Liver (tissue), 9 donors: Measurements from ENCODE around the gene SLC22A5. TPM values are rescaled to one million over a fixed set of nuclear protein-coding genes. Genes with fewer than 3 reads are reported as not detected.

Source experiments
- DNase-seq: peaks from one replicate; pipeline ENCODE4 v3.0.0-alpha.2; 2017; ENCODE audit warnings: low spot score
- H3K27ac ChIP-seq, 2 donors: one replicate each; pipeline ENCODE4 v1.7.0; 2013; ENCODE audit warnings: inconsistent platforms in 2 of 2, low read length in 2 of 2, control low read depth in 1 of 2, low read depth in 1 of 2, mild to moderate bottlenecking in 1 of 2
- H3K27me3 ChIP-seq, 4 donors: one replicate each; pipeline versions ENCODE4 v1.6.1 to v1.7.0; 2013; ENCODE audit warnings: low read length in 3 of 4, inconsistent platforms in 1 of 4, mild to moderate bottlenecking in 1 of 4, moderate library complexity in 1 of 4; ENCODE audit not compliant: control insufficient read depth in 4 of 4, insufficient read depth in 4 of 4
- H3K36me3 ChIP-seq, 4 donors: one replicate each; pipeline versions ENCODE4 v1.6.1 to v1.7.0; 2013; ENCODE audit warnings: low read length in 3 of 4, mild to moderate bottlenecking in 3 of 4, low read depth in 1 of 4, moderate library complexity in 1 of 4; ENCODE audit not compliant: control insufficient read depth in 4 of 4, insufficient read depth in 3 of 4
- H3K4me1 ChIP-seq, 4 donors: one replicate each; pipeline versions ENCODE4 v1.6.1 to v1.7.0; 2013; ENCODE audit warnings: low read length in 3 of 4, mild to moderate bottlenecking in 3 of 4, moderate library complexity in 1 of 4; ENCODE audit not compliant: control insufficient read depth in 4 of 4, insufficient read depth in 4 of 4
- H3K4me3 ChIP-seq, 3 donors: one replicate each; pipeline versions ENCODE4 v1.6.1 to v1.7.0; 2013; ENCODE audit warnings: low read length in 3 of 3, control low read depth in 1 of 3, low read depth in 1 of 3, mild to moderate bottlenecking in 1 of 3
- H3K9ac ChIP-seq, 2 donors: one replicate each; pipeline ENCODE4 v1.7.0; 2013; ENCODE audit warnings: low read length in 2 of 2, mild to moderate bottlenecking in 2 of 2, moderate library complexity in 2 of 2, control low read depth in 1 of 2, low read depth in 1 of 2
- H3K9me3 ChIP-seq, 4 donors: one replicate each; pipeline versions ENCODE4 v1.6.1 to v1.7.0; 2013; ENCODE audit warnings: low read length in 3 of 4; ENCODE audit not compliant: control insufficient read depth in 4 of 4
- ATF3 ChIP-seq: IDR thresholded peaks from 2 replicates; pipeline ENCODE4 v1.6.1; 2016; ENCODE audit warnings: antibody characterized with exemption
- EGR1 ChIP-seq, 2 donors: IDR thresholded peaks; 2 replicates each; pipeline ENCODE4 v1.6.1; 2016 to 2018; ENCODE audit warnings: antibody characterized with exemption in 2 of 2, low read depth in 2 of 2
- FOXA1 ChIP-seq: IDR thresholded peaks from 2 replicates; pipeline ENCODE4 v1.6.1; 2016; ENCODE audit warnings: antibody characterized with exemption
- FOXA2 ChIP-seq: IDR thresholded peaks from 2 replicates; pipeline ENCODE4 v1.6.1; 2016; ENCODE audit warnings: antibody characterized with exemption
- GABPA ChIP-seq, 2 donors: IDR thresholded peaks in 1 of 2; conservative IDR thresholded peaks in 1 of 2; 2 replicates each; pipeline ENCODE4 v1.6.1; 2016; ENCODE audit warnings: antibody characterized with exemption in 2 of 2, mild to moderate bottlenecking in 1 of 2, moderate library complexity in 1 of 2
- HNF4A ChIP-seq, 2 donors: conservative IDR thresholded peaks; 2 replicates each; pipeline ENCODE4 v1.6.1; 2016; ENCODE audit warnings: antibody characterized with exemption in 2 of 2, mild to moderate bottlenecking in 2 of 2
- HNF4G ChIP-seq: IDR thresholded peaks from 2 replicates; pipeline ENCODE4 v1.6.1; 2016; ENCODE audit warnings: antibody characterized with exemption
- JUND ChIP-seq, 2 donors: IDR thresholded peaks; 2 replicates each; pipeline ENCODE4 v1.6.1; 2016; ENCODE audit warnings: antibody characterized with exemption in 2 of 2
- NR2F2 ChIP-seq: IDR thresholded peaks from 2 replicates; pipeline ENCODE4 v1.6.1; 2016; ENCODE audit warnings: antibody characterized with exemption
- RAD21 ChIP-seq, 2 donors: IDR thresholded peaks; 2 replicates each; pipeline ENCODE4 v1.6.1; 2016; ENCODE audit warnings: antibody characterized with exemption in 2 of 2, mild to moderate bottlenecking in 2 of 2
- REST ChIP-seq: IDR thresholded peaks from 2 replicates; pipeline ENCODE4 v1.6.1; 2016; ENCODE audit warnings: antibody characterized with exemption, mild to moderate bottlenecking
- RXRA ChIP-seq, 2 donors: IDR thresholded peaks; 2 replicates each; pipeline ENCODE4 v1.6.1; 2017 to 2018; ENCODE audit warnings: antibody characterized with exemption in 2 of 2, mild to moderate bottlenecking in 1 of 2
- SP1 ChIP-seq: IDR thresholded peaks from 2 replicates; pipeline ENCODE4 v1.6.1; 2018; ENCODE audit warnings: antibody characterized with exemption, mild to moderate bottlenecking
- TAF1 ChIP-seq: conservative IDR thresholded peaks from 2 replicates; pipeline ENCODE4 v1.6.1; 2016; ENCODE audit warnings: antibody characterized with exemption, mild to moderate bottlenecking
- YY1 ChIP-seq: IDR thresholded peaks from 2 replicates; pipeline ENCODE4 v1.6.1; 2016; ENCODE audit warnings: antibody characterized with exemption, mild to moderate bottlenecking
- ZBTB33 ChIP-seq: IDR thresholded peaks from 2 replicates; pipeline ENCODE4 v1.6.1; 2016; ENCODE audit warnings: antibody characterized with exemption
- WGBS: extraction: QIAGEN DNeasy Blood & Tissue Kit; methylation state at CpG from one replicate; pipeline ENCODE4 v1.1.7; 2013; 5-methylcytosine and 5-hydroxymethylcytosine counted together
- polyA plus RNA-seq, 2 donors: library from polyadenylated mRNA; stranded (reverse) in 1 of 2; unstranded in 1 of 2; fragments of 200-250 nt in 1 of 2; fragments of >200 nt in 1 of 2; fragmentation: Nextera tagmentation in 1 of 2; extraction: Ambion mirVana in 1 of 2; gene quantifications; one replicate each; pipeline versions ENCODE4 v1.2.1 to v1.2.3, GENCODE V29; 2013 to 2015
- total RNA-seq, 2 donors: library from RNA; depleted of rRNA; stranded (reverse); fragments of >200 nt; gene quantifications; one replicate each; pipeline ENCODE4 v1.2.3, GENCODE V29; 2014
- TF ChIP-seq, protein P1 (sequence below): IDR thresholded peaks from 2 replicates; pipeline ENCODE4 v1.6.1; 2016; ENCODE audit warnings: antibody characterized with exemption
- TF ChIP-seq, protein P2 (sequence below): fragments of 150-350 bp; IDR thresholded peaks from 2 replicates; pipeline ENCODE4 v1.5.1; 2017; ENCODE audit warnings: improper control_type of control experiment, low read depth, low read length; ENCODE audit not compliant: missing input control
- donor health status: healthy.
- donor health status: healthy.
- donor health status: healthy.
- donor health status: healthy.
- donor health status: healthy.

Gene SLC22A5
- total and polyA plus RNA-seq, 4 donors, result 3.4 to 12.7 (median 8.5) TPM

GRCh38 chr5:132376694-132377641 is 7.5 kb downstream of the SLC22A5 start:
- 93% methylated on average over 16 of the region's 16 CpGs for WGBS
- Histone ChIP-seq H3K4me1 (peaks cover 0 to 20% (median 10%) of the 10 kb centered on the region in 4 donors), H3K27me3 (no peaks in the 10 kb centered on the region), H3K9ac (no peak overlapping the region), H3K4me3 (no peak overlapping the region), H3K9me3 (no peaks in the 10 kb centered on the region), H3K27ac (no peak overlapping the region), H3K36me3 (peaks cover 0 to 4% (median 0%) of the 10 kb centered on the region in 4 donors)
- DNase-seq, result no peak
- no peak for TF ChIP-seq ZBTB33
- no peak for TF ChIP-seq SP1
- TF ChIP-seq YY1, result no peak
- TF ChIP-seq FOXA1, result no peak
- no peak for TF ChIP-seq FOXA2
- TF ChIP-seq JUND (IDR thresholded peaks at IDR 0.05), result no peak
- no peak for TF ChIP-seq HNF4A (conservative IDR thresholded peaks at IDR 0.05)
- no peak for TF ChIP-seq HNF4G
- TF ChIP-seq NR2F2, result no peak
- TF ChIP-seq RXRA (IDR thresholded peaks at IDR 0.05), result no peak
- TF ChIP-seq, protein P1, sequence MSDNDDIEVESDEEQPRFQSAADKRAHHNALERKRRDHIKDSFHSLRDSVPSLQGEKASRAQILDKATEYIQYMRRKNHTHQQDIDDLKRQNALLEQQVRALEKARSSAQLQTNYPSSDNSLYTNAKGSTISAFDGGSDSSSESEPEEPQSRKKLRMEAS, result no peak
- TF ChIP-seq ATF3, result no peak
- TF ChIP-seq TAF1, result no peak
- TF ChIP-seq, protein P2, sequence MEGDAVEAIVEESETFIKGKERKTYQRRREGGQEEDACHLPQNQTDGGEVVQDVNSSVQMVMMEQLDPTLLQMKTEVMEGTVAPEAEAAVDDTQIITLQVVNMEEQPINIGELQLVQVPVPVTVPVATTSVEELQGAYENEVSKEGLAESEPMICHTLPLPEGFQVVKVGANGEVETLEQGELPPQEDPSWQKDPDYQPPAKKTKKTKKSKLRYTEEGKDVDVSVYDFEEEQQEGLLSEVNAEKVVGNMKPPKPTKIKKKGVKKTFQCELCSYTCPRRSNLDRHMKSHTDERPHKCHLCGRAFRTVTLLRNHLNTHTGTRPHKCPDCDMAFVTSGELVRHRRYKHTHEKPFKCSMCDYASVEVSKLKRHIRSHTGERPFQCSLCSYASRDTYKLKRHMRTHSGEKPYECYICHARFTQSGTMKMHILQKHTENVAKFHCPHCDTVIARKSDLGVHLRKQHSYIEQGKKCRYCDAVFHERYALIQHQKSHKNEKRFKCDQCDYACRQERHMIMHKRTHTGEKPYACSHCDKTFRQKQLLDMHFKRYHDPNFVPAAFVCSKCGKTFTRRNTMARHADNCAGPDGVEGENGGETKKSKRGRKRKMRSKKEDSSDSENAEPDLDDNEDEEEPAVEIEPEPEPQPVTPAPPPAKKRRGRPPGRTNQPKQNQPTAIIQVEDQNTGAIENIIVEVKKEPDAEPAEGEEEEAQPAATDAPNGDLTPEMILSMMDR, result no peak
- TF ChIP-seq GABPA (IDR thresholded peaks at IDR 0.05 in 1 of 2, conservative IDR thresholded peaks at IDR 0.05 in 1 of 2), result no peak
- no peak for TF ChIP-seq REST
- TF ChIP-seq RAD21 (IDR thresholded peaks at IDR 0.05), result no peak
- no peak for TF ChIP-seq EGR1 (IDR thresholded peaks at IDR 0.05; ENCODE audit: low read depth in 2 of 2)
